Mesenchymal stem cell (in vitro differentiated cells and primary cell): Measurements from ENCODE around the gene ATAD2B.
A peak's percentile ranks its signal among the peaks of the same experiment; 100 is the strongest.

Experiments used
- DNase-seq: peaks from one replicate; pipeline ENCODE4 v3.0.0-alpha.2; 2013
- H2AFZ ChIP-seq: one replicate; pipeline ENCODE4 v1.6.1; 2013; ENCODE audit warnings: low read depth, mild to moderate bottlenecking, control low read depth, inconsistent platforms, low read length, moderate library complexity
- H2AK5ac ChIP-seq: 2 replicates; pipeline ENCODE4 v1.6.1; 2013; ENCODE audit warnings: low read length, moderate library complexity, mild to moderate bottlenecking, inconsistent platforms; ENCODE audit not compliant: severe bottlenecking
- H2BK120ac ChIP-seq: one replicate; pipeline ENCODE4 v1.6.1; 2013; ENCODE audit warnings: low read depth, mild to moderate bottlenecking, inconsistent platforms, low read length, moderate library complexity
- H2BK12ac ChIP-seq, 2 experiments: one replicate each; pipeline ENCODE4 v1.6.1; 2013; ENCODE audit warnings: inconsistent platforms in 2 of 2, low read length in 2 of 2, mild to moderate bottlenecking in 2 of 2, moderate library complexity in 2 of 2, control low read depth in 1 of 2
- H2BK15ac ChIP-seq: one replicate; pipeline ENCODE4 v1.6.1; 2013; ENCODE audit warnings: mild to moderate bottlenecking, low read depth, inconsistent platforms; ENCODE audit not compliant: poor library complexity, severe bottlenecking
- H2BK5ac ChIP-seq: 2 replicates; pipeline ENCODE4 v1.6.1; 2013; ENCODE audit warnings: low read depth, mild to moderate bottlenecking, low read length, control low read depth, inconsistent platforms; ENCODE audit not compliant: poor library complexity, severe bottlenecking
- H3K14ac ChIP-seq, 2 experiments: one replicate each; pipeline ENCODE4 v1.6.1; 2013; ENCODE audit warnings: inconsistent platforms in 2 of 2, low read length in 2 of 2, control low read depth in 1 of 2, mild to moderate bottlenecking in 1 of 2, moderate library complexity in 1 of 2
- H3K18ac ChIP-seq, 2 experiments: one replicate each; pipeline ENCODE4 v1.6.1; 2013; ENCODE audit warnings: inconsistent platforms in 2 of 2, low read length in 2 of 2, control low read depth in 1 of 2, low read depth in 1 of 2, mild to moderate bottlenecking in 1 of 2
- H3K23ac ChIP-seq, 2 experiments: one replicate each; pipeline ENCODE4 v1.6.1; 2013; ENCODE audit warnings: inconsistent platforms in 2 of 2, low read length in 2 of 2, mild to moderate bottlenecking in 2 of 2, moderate library complexity in 2 of 2, control low read depth in 1 of 2
- H3K27ac ChIP-seq: 2 replicates; pipeline ENCODE4 v1.5.1; 2013; ENCODE audit warnings: mild to moderate bottlenecking, moderate library complexity, low read length, control low read depth, inconsistent platforms; ENCODE audit not compliant: poor library complexity, severe bottlenecking
- H3K27me3 ChIP-seq, 2 experiments: 2 replicates each; pipeline versions ENCODE4 v1.6.1 to v1.7.0; 2013; ENCODE audit warnings: low read length in 2 of 2, mild to moderate bottlenecking in 2 of 2, moderate library complexity in 2 of 2, control low read depth in 1 of 2, inconsistent platforms in 1 of 2; ENCODE audit not compliant: control insufficient read depth in 1 of 2, insufficient read depth in 1 of 2
- H3K36me3 ChIP-seq, 2 experiments: 2 replicates each; pipeline versions ENCODE4 v1.6.1 to v1.7.0; 2013; ENCODE audit warnings: low read length in 2 of 2, control low read depth in 1 of 2, inconsistent platforms in 1 of 2, low read depth in 1 of 2, mild to moderate bottlenecking in 1 of 2; ENCODE audit not compliant: insufficient read depth in 2 of 2, control insufficient read depth in 1 of 2
- H3K4ac ChIP-seq, 2 experiments: one replicate each; pipeline ENCODE4 v1.6.1; 2013; ENCODE audit warnings: inconsistent platforms in 2 of 2, low read length in 2 of 2, mild to moderate bottlenecking in 2 of 2, moderate library complexity in 2 of 2, control low read depth in 1 of 2, low read depth in 1 of 2
- H3K4me1 ChIP-seq: 2 replicates; pipeline ENCODE4 v1.6.1; 2013; ENCODE audit warnings: low read depth, low read length, control low read depth; ENCODE audit not compliant: control insufficient read depth, insufficient read depth
- H3K4me2 ChIP-seq: 2 replicates; pipeline ENCODE4 v1.6.1; 2013; ENCODE audit warnings: low read length, mild to moderate bottlenecking, inconsistent platforms; ENCODE audit not compliant: poor library complexity, severe bottlenecking
- H3K4me3 ChIP-seq, 2 experiments: 2 replicates each; pipeline versions ENCODE4 v1.5.1 to v1.7.0; 2013; ENCODE audit warnings: low read length in 2 of 2, mild to moderate bottlenecking in 2 of 2, control low read depth in 1 of 2, low read depth in 1 of 2; ENCODE audit not compliant: insufficient read depth in 1 of 2
- H3K79me1 ChIP-seq: replicated peaks from 2 replicates; pipeline ENCODE4 v1.6.1; 2013; ENCODE audit warnings: mild to moderate bottlenecking, control low read depth, low read length, inconsistent platforms; ENCODE audit not compliant: poor library complexity, severe bottlenecking
- H3K9ac ChIP-seq: 2 replicates; pipeline ENCODE4 v1.7.0; 2013; ENCODE audit warnings: mild to moderate bottlenecking, low read length, moderate library complexity
- H3K9me3 ChIP-seq: 2 replicates; pipeline ENCODE4 v1.7.0; 2013; ENCODE audit warnings: mild to moderate bottlenecking, low read length; ENCODE audit not compliant: control insufficient read depth
- H4K8ac ChIP-seq: one replicate; pipeline ENCODE4 v1.6.1; 2013; ENCODE audit warnings: inconsistent platforms, mild to moderate bottlenecking, low read length, moderate library complexity
- H4K91ac ChIP-seq: one replicate; pipeline ENCODE4 v1.6.1; 2013; ENCODE audit warnings: mild to moderate bottlenecking, low read length, inconsistent platforms
- WGBS: methylation state at CpG from one replicate; pipeline ENCODE4 v1.1.7; 2013; ENCODE audit warnings: mixed read lengths; 5-methylcytosine and 5-hydroxymethylcytosine counted together

The ATAD2B gene

DNA sequence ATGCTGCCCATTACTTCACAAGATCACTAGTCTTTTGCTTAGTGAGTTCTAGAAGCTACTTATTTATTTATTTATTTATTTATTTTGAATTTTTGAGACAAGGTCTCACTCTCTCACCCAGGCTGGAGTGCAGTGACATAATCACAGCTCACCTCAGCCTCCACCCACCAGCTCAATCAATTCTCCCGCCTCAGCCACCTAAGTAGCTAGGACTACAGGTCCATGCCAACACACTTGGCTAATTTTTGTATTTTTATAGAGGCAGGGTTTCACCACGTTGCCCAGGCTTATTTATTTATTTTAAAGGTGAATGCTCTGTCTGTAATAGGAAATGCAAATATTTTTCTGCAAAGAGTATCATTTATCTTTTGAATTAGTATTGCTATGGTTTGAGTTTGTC is 67.7 kb downstream of the ATAD2B start:
- Histone ChIP-seq H4K91ac (no peak overlapping the region), H3K36me3 (peaks cover 9 to 28% of the 10 kb centered on the region in 2 experiments), H3K4me2 (no peak overlapping the region), H3K9ac (no peak overlapping the region), H2AFZ (no peak overlapping the region), H3K4me3 (no peak overlapping the region), H2BK12ac (no peak overlapping the region), H3K9me3 (no peaks in the 10 kb centered on the region), H2AK5ac (no peak overlapping the region), H2BK5ac (no peak overlapping the region), H3K14ac (no peak overlapping the region), H3K18ac (no peak overlapping the region), H3K23ac (no peak overlapping the region), H4K8ac (no peak overlapping the region), H3K27me3 (no peaks in the 10 kb centered on the region), H3K4me1 (no peaks in the 10 kb centered on the region), H3K27ac (no peak overlapping the region), H2BK120ac (no peak overlapping the region), H3K79me1 (peaks cover 5% of the 10 kb centered on the region), H3K4ac (no peak overlapping the region), H2BK15ac (no peak overlapping the region)
- WGBS = 86% methylated on average over 1 of the region's 2 CpGs
- no peak for DNase-seq

DNA sequence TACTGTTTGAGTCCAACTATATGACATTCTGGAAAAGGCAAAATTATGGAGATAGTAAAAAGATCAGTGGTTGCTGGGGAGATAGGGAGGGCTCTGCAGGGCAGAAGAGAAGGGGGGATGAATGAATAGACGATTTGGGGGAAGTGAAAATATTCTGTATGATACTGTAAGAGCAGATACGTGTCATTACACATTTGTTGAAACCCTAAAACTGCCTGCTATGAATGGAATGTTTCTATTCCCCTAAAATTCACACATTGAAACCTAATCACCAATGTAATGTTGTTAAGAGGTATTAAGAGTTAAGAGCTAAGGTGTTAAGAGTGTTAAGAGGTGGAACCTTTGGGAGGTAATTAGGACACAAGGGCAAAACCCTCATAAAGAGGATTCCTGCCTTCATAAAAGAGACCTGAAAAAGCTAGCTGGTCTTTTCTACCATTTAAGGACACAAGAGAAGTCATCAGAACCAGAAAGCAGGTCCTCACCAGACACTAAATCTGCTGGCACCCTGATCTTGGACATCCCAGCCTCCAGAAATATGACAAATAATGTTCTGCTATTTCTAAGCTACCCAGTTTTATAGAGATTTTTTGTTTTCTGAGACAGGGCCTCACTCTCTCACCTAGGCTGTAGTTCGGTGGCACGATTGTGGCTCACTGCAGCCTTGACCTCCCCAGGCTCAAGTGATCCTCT is 76.2 kb downstream of the ATAD2B start:
- no peak overlapping the region for H2BK15ac ChIP-seq
- H2BK120ac ChIP-seq = no peak overlapping the region
- no peak overlapping the region for H3K4me3 ChIP-seq
- no peak overlapping the region for H2BK5ac ChIP-seq
- no peaks in the 10 kb centered on the region for H3K4me1 ChIP-seq
- H3K23ac ChIP-seq = no peak overlapping the region
- H3K18ac ChIP-seq = no peak overlapping the region
- H3K14ac ChIP-seq = no peak overlapping the region
- H2AFZ ChIP-seq = no peak overlapping the region
- no peaks in the 10 kb centered on the region for H3K9me3 ChIP-seq
- peaks cover 0 to 6% of the 10 kb centered on the region in 2 experiments for H3K36me3 ChIP-seq
- H3K79me1 ChIP-seq = peaks cover 2% of the 10 kb centered on the region
- no peak overlapping the region for H3K4ac ChIP-seq
- H4K91ac ChIP-seq = no peak overlapping the region
- no peak overlapping the region for H3K27ac ChIP-seq
- no peak overlapping the region for H3K9ac ChIP-seq
- DNase-seq = no peak
- H2AK5ac ChIP-seq = no peak overlapping the region
- H3K27me3 ChIP-seq = no peaks in the 10 kb centered on the region
- H3K4me2 ChIP-seq = no peak overlapping the region
- no peak overlapping the region for H4K8ac ChIP-seq
- H2BK12ac ChIP-seq = no peak overlapping the region
- 92% methylated on average over 2 of the region's 4 CpGs for WGBS

DNA sequence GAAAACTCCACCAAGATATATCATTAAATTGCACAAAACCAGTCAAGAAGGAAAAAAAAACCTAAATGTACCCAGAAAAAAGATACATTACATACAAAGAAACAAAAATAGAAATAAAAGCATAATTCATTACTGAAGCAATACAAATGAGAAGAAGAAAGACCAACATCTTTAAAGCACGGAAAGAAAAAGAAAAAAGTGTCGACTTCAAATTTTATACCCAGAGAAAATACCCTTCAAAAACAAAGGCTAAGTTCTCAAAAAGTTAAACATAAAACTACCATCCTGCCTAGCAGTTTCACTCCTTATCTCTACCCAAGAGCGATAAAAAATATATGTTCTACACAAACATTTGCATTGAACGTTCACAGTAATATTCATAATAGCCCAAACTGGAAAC is 82.0 kb downstream of the ATAD2B start:
- H2BK12ac ChIP-seq = no peak overlapping the region
- H3K4me2 ChIP-seq = no peak overlapping the region
- no peak overlapping the region for H4K8ac ChIP-seq
- WGBS = 91% methylated on average over 4 of the region's 4 CpGs
- H3K27ac ChIP-seq = no peak overlapping the region
- peaks cover 13% of the 10 kb centered on the region for H3K79me1 ChIP-seq
- no peak overlapping the region for H3K4ac ChIP-seq
- no peak overlapping the region for H3K4me3 ChIP-seq
- H3K9me3 ChIP-seq = no peaks in the 10 kb centered on the region
- H3K36me3 ChIP-seq = no peaks in the 10 kb centered on the region
- no peak overlapping the region for H3K14ac ChIP-seq
- H3K23ac ChIP-seq = no peak overlapping the region
- H2BK120ac ChIP-seq = no peak overlapping the region
- no peaks in the 10 kb centered on the region for H3K4me1 ChIP-seq
- no peak for DNase-seq
- H2BK5ac ChIP-seq = no peak overlapping the region
- H4K91ac ChIP-seq = no peak overlapping the region
- H3K27me3 ChIP-seq = no peaks in the 10 kb centered on the region
- H3K18ac ChIP-seq = no peak overlapping the region
- H2BK15ac ChIP-seq = no peak overlapping the region
- no peak overlapping the region for H2AFZ ChIP-seq
- H2AK5ac ChIP-seq = no peak overlapping the region
- H3K9ac ChIP-seq = no peak overlapping the region

DNA sequence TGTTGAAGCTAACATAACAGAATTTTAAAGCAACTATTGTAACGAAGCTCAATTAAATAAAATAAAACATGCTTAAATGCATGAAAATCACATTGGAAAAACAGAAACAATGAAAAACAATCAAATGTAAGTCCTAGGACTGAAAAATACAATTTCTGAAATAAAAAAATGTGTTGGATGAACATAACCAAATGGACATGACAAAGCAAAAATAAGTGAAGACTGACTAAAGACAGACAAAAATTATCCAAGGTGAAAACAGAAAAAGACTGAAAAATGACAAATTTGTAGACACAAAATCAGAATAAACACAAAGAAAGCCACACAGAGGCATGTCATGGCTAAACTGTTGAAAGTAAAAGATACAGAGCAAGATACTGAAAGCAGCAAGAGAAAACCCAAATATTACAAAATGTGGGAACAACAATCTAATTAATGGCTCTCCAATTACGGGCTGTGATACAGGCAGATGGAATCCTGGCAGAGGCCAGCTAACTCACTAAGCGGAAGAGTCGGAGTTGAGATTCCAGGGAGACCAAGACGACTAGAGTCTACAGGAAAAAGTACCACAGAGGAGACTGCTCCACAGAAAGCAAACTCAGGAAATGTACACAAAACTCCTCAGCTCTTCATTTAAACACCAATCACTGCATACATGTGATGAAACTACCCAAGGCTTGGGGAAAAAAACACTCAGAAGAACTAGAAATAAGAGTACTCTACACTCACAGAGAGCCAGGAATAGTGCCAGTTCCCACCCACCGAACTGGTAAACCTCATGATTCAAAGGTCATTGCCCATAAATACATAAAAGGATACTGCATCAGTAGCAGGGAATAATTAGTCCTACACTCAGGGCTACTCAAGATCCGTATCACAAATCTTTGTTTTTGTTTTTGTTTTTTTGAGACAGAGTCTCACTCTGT is 83.6 kb downstream of the ATAD2B start:
- Histone ChIP-seq H3K23ac (no peak overlapping the region), H2AFZ (no peak overlapping the region), H3K14ac (no peak overlapping the region), H3K9ac (peak overlapping the region; percentile 75), H3K18ac (no peak overlapping the region), H3K9me3 (no peaks in the 10 kb centered on the region), H4K91ac (no peak overlapping the region), H2AK5ac (no peak overlapping the region), H3K27ac (no peak overlapping the region), H4K8ac (no peak overlapping the region), H3K79me1 (peaks cover 13% of the 10 kb centered on the region), H3K36me3 (no peaks in the 10 kb centered on the region), H2BK120ac (no peak overlapping the region), H3K4me2 (no peak overlapping the region), H2BK5ac (no peak overlapping the region), H3K27me3 (no peaks in the 10 kb centered on the region), H3K4ac (no peak overlapping the region), H2BK12ac (no peak overlapping the region), H3K4me1 (no peaks in the 10 kb centered on the region), H3K4me3 (peak overlapping the region in 1 of 2 experiments; percentile 19), H2BK15ac (no peak overlapping the region)
- WGBS = 97% methylated on average over 6 of the region's 7 CpGs
- DNase-seq = peak; percentile 20
